Measurements from ENCODE around the gene XRCC4. TPM values are rescaled to one million over a fixed set of nuclear protein-coding genes. Genes with fewer than 3 reads are reported as not detected.

XRCC4 gene
- total RNA-seq, 1 donor from 2014 or later: 5.9 TPM

DNA sequence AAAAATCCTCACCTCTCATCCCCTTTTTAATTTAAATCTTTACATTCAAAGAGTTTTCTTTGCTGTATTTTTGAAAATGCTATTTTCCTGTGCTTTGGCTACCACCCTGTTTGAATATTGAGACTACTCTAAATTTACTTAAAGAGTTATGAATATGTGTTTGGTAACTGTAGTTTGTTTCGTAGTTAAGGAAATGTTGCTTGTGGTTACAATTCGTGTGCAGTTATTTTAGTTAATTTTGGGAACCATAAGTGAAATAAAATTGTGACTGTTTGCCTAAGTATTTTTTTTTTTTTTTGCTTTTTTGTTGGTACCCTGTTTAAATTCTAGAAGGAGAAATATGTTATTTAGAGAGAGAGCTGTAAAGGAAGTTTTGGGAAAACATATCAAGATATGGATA is 78.7 kb downstream of the XRCC4 start:
- no peaks in the 10 kb centered on the region for H3K36me3 ChIP-seq
- no peaks in the 10 kb centered on the region for H3K4me1 ChIP-seq
- DNase-seq (no peak), ATAC-seq (no peak)
- H3K27ac ChIP-seq: no peak overlapping the region
- H3K9me3 ChIP-seq: no peaks in the 10 kb centered on the region
- H3K4me3 ChIP-seq: no peak overlapping the region
- intact Hi-C loops (cut with DNase I): no loop called here
- H3K27me3 ChIP-seq: no peaks in the 10 kb centered on the region
- TF ChIP-seq, protein P1, sequence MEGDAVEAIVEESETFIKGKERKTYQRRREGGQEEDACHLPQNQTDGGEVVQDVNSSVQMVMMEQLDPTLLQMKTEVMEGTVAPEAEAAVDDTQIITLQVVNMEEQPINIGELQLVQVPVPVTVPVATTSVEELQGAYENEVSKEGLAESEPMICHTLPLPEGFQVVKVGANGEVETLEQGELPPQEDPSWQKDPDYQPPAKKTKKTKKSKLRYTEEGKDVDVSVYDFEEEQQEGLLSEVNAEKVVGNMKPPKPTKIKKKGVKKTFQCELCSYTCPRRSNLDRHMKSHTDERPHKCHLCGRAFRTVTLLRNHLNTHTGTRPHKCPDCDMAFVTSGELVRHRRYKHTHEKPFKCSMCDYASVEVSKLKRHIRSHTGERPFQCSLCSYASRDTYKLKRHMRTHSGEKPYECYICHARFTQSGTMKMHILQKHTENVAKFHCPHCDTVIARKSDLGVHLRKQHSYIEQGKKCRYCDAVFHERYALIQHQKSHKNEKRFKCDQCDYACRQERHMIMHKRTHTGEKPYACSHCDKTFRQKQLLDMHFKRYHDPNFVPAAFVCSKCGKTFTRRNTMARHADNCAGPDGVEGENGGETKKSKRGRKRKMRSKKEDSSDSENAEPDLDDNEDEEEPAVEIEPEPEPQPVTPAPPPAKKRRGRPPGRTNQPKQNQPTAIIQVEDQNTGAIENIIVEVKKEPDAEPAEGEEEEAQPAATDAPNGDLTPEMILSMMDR (IDR thresholded peaks at IDR 0.05): no peak

DNA sequence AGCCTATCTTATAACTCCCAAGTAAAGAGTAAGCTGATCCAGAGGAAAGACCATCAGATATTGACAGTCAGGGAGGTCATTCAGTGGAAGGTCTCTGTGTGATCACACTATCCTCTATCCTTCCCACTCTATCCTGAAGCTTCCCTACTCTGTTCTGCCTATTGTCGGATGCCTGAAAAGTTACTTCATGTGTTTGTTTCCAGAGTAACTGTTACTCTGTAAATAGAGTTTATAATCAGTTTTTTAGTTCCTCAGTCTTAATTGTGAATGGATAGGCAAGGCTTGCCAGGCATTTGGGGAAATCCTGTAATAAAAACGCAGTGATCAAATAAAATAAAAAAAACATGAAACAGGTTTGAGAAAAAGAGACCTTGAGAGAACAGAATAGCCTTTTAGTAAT is 79.8 kb downstream of the XRCC4 start:
- Histone ChIP-seq H3K27ac (no peak overlapping the region), H3K36me3 (no peaks in the 10 kb centered on the region), H3K9me3 (no peaks in the 10 kb centered on the region), H3K27me3 (no peaks in the 10 kb centered on the region), H3K4me3 (no peak overlapping the region), H3K4me1 (no peaks in the 10 kb centered on the region)
- ATAC-seq (no peak), DNase-seq (no peak)
- intact Hi-C loops (cut with DNase I): no loop called here
- TF ChIP-seq, protein P1 (IDR thresholded peaks at IDR 0.05): no peak

DNA sequence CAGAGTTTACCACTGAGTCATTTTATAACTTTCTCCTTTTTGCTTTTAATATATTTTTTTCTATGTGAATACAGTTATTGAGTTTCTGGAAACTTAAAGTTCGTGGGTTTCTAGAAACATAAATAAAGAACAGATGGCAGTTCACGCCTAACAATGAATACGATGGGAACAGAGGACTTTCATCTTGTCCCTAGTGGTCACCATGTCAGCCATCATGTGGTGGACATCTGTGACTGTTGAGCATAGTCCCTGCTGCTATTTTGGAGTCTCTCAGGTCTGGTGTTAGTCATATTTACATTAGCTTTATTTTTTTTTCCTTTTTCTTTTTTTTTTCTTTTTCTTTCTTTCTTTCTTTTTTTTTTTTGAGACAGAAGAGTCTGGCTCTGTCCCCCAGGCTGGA is 85.3 kb downstream of the XRCC4 start:
- intact Hi-C loops (cut with DNase I): no loop called here
- no peak for ATAC-seq
- Histone ChIP-seq H3K9me3 (no peaks in the 10 kb centered on the region), H3K36me3 (no peaks in the 10 kb centered on the region), H3K27me3 (no peaks in the 10 kb centered on the region), H3K27ac (no peak overlapping the region), H3K4me3 (no peak overlapping the region), H3K4me1 (no peaks in the 10 kb centered on the region)
- TF ChIP-seq, protein P1 (IDR thresholded peaks at IDR 0.05): no peak
- DNase-seq: no peak

DNA sequence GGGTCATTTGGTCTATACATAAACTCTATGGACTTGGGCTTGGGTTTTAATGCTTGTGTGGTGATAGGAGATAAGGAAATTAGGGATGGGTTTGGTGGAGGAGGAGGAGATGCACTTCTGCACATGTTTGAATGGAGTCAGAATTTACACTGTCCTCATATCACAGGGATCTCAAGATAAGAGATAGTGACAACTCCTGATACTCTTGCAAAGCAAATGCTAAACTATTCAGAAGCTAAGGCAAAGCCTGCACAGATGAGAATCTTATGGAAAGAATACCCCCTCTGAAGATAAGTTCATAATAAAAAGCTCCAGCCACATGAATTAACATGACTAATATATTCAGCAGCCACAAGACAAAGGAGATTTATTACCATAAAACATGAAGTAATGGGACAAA is 90.2 kb downstream of the XRCC4 start:
- intact Hi-C loops (cut with DNase I): no loop called here
- DNase-seq (no peak), ATAC-seq (no peak)
- no peaks in the 10 kb centered on the region for H3K4me1 ChIP-seq
- H3K27me3 ChIP-seq: no peaks in the 10 kb centered on the region
- H3K36me3 ChIP-seq: no peaks in the 10 kb centered on the region
- H3K9me3 ChIP-seq: no peaks in the 10 kb centered on the region
- no peak overlapping the region for H3K4me3 ChIP-seq
- TF ChIP-seq, protein P1 (IDR thresholded peaks at IDR 0.05): no peak
- H3K27ac ChIP-seq: no peak overlapping the region

DNA sequence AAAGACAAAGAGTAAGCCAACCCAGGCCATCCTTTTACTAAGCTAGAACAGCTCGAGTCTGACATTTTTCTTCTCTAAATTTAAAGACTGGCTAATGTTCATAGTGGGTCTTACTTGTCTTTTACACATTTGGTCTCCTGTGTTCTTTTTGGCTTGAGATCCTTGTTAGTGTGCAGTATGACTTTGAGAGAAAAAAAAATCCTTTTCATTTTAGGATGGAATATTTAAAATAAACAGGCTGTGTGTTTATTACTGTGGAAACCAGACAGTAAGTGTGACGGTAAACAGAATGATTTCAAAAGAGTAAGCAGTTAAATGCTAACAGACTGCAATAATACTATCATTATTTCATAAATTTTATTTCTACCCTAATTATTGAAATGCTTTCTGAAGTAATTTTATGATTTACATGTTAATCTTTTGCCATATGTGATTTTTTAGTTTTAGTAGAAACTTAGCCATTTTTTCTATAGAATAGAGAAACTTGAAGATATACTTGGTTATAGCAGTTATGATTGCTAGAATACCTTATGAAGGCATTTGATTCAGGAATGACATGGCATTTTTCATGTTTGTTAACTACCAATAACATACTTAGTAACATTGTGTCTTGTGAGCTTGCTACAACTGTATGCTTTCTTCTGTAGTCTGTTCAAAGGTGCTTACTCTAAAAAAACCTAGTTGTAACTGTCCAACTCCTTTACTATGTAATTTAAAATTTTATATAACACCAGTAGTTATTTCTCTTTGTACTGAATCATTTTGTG is 92.4 kb downstream of the XRCC4 start:
- Histone ChIP-seq H3K4me3 (no peak overlapping the region), H3K27ac (no peak overlapping the region), H3K9me3 (no peaks in the 10 kb centered on the region), H3K36me3 (no peaks in the 10 kb centered on the region), H3K27me3 (no peaks in the 10 kb centered on the region), H3K4me1 (no peaks in the 10 kb centered on the region)
- DNase-seq (no peak), ATAC-seq (no peak)
- intact Hi-C loops (cut with DNase I): no loop called here
- TF ChIP-seq, protein P1 (IDR thresholded peaks at IDR 0.05): no peak

DNA sequence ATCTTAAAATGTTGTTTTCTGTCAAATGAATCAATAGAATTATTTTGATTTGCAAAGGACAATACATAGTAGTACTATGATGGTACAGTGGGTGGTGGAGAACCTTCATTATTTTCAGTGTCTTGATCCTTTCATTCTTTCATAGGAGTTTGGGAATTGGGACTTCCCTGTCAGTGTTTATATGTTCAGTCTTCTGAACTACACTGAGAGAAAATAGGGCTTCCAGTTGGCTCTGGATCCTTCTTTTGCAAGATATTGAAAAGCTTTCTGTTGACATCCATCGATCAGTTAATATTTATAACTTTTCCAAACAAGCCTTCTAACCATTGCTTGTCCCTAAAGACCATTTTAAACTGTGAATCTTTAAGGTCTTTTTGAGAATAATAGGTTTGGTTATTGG is 94.7 kb downstream of the XRCC4 start:
- Histone ChIP-seq H3K9me3 (no peaks in the 10 kb centered on the region), H3K36me3 (no peaks in the 10 kb centered on the region), H3K27me3 (no peaks in the 10 kb centered on the region), H3K4me3 (no peak overlapping the region), H3K4me1 (no peaks in the 10 kb centered on the region), H3K27ac (no peak overlapping the region)
- TF ChIP-seq, protein P1 (IDR thresholded peaks at IDR 0.05): no peak
- DNase-seq: no peak
- ATAC-seq: no peak
- intact Hi-C loops (cut with DNase I): no loop called here
